ENCODE measurements around the gene HYAL2.
"Not testable (repeated sequence)": the region's sequence is repeated elsewhere in the genome, so short reads cannot be mapped to it uniquely, and the experiment has no call there.

HYAL2 gene

DNA sequence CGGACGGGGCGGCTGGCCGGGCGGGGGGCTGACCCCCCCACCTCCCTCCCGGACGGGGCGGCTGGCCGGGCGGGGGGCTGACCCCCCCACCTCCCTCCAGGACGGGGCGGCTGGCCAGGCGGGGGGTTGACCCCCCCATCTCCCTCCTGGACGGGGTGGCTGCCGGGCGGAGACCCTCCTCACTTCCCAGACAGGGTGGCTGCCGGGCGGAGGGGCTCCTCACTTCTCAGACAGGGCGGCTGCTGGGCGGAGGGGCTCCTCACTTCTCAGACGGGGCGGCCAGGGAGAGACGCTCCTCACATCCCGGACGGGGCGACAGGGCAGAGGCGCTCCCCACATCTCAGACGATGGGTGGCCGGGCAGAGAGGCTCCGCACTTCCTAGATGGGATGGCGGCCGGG is 10.5 kb downstream of the HYAL2 start:
- DNase-seq (ENCODE audit: low spot score): not testable (repeated sequence)

DNA sequence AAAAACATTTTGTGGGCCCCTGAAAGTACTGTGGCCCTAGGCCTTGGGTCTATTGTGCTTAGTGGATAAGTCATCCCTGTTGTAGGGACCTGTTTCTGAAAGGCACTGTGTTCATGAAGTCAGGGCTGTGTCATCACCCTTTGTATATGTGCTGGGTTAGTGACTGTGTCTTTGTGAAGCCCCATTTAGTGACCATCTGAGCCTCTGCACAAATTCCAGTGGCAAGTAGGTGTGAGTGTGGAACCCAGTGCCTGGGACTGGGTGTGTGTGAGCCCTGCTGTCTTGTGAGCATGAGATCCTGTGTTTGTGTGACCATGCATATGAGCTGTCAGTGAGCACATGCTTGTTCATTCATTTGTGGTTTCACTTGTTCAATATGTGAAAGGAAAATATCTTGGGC is 17.9 kb downstream of the HYAL2 start:
- no peak for DNase-seq (ENCODE audit: low spot score)

DNA sequence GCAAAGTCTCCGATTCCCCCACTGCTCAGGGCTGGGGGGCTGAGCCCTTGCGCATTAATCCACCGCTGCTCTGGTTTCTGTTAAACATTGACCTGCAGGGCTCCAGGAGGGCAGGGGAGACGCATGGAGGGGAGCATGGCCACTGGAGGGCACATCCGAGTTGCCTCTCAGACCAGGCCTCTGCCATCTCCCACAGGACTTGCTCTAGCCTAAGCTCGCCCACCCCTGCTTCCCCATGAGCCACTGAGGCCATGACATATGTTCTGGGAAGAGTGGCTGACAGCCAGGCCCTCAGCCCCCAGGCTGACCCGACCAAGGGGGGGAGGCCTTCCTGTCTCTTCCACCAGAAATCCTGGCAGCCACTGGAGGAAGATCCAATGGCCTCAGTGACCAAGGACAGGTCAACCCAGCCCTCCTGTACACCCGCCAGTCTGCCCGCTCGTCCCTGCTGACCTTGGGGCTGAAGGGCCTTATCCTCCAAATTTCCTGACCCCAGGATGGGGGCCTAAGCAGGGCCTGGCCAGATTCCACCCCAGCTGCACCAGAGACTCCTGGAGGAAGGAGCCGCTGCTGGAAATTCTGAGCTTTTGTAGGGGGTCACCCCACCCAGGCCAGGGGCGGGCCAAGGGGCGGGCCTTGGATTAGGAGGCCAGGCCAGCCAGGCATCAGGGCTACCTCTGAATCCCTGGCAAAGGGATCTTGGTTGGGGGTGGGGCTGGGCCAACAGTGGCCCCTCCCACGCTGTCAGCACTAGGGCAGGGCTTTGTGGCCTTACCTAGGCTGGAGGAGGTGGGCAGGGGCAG is 19.3 kb downstream of the HYAL2 start, which contains the start of gene HYAL1:
TSS of gene HYAL1 (minus strand) at position 562 of the 803 bp plus-strand sequence. CDS start 618 bp downstream, outside the sequence.
- DNase-seq (ENCODE audit: low spot score): no peak

DNA sequence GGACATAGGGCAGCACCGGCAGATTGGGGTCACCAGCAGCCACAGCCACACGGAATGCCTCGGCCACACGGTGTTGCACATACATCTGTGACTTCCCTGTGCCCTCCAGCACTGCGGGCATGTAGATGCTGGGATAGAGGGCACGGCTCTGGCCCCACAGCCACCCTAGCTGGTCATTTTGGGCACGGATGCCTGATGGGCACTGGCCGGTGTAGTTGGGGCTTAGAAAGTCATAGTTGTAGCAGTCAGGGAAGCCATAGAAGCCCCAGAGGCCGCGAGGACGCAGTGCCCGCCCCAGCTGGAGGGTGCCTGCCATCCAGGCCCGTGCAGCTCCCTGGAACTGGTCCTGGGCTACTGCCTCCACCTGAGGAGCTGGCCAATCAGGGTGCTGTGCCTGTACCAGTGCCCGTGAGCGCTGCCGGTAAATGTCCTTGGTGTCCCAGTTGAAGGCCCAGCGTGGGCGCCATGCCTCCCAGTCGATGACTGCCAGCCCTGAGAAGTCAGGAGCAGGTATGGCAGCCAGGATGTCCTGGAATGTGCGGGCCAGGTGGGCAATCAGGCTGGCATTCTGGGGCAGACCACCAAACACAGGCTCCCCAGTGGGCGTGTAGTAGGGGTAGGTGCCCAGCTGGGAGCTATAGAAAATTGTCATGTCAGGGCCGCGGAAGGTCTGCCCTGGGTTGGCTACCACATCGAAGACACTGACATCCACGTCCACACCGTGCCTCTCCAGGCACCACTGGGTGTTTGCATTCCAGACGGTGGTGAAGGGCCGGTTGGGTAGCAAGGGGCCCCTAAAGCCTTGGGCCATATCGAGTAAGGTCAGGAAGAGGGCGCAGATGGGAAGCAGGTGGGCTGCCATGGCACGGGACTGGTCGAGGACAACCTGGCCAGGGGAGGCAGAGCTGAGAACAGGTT is 20.2 kb downstream of the HYAL2 start:
- no peak for DNase-seq (ENCODE audit: low spot score)

DNA sequence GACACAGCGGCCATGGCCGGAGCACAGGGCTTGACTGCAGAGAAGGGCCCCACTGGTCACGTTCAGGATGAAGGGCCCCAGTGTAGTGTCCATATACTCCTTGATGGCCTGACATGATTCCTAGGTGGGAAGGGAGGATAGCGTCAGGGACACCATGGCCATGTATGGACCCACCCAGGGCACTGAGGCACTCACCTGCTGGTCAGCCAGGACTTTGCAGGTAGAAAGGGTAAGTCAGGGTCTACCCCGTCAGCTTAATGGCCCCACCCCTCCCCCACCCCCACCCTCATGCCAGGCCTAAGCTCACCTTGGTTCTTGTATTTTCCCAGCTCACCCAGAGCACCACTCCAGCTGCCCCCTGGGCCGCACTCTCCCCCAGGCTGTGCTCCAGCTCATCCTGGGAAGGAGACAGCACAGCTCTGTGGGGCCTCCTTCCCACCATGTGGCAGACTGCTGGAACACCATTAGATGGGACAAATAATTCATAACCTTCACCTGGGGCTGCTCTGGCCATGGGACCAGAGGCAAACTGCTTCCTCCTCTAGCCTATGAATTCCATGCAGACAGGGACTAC is 21.8 kb downstream of the HYAL2 start:
- DNase-seq (ENCODE audit: low spot score): no peak

DNA sequence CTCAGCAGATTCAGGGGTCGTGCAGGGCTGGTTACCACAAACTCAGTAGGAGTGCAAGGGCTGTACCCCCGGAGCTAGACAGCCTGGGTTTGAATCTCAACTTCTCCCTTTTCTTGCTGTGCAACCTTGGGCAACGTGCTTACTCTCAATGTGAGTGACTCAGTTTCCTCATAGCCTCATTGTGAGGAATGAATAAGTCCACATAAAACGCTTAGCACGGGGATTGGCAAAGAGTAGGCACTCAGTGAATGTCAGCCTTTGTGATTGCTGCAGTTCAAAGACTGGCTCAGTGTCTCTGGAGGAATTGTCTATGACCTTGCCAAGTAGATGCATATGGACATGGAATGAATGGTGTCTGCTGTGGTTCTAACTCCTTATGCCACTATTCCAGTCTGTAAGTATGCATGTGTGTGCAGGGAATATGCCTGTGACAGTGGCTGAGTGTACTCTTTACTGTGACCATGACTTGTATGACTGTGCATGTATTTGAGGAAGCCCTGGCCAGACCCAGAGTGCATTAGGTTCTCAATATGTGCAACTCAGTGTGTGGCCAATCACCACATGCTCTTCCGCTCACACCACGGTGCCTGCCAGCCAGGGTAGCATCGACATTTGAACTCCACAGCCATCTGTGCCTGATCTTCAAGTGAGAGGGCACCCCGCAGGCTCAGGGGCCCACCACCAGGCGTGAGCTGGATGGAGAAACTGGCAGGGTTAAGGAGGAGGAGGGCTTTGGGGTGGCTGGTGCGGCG is 22.4 kb downstream of the HYAL2 start:
- no peak for DNase-seq (ENCODE audit: low spot score)

DNA sequence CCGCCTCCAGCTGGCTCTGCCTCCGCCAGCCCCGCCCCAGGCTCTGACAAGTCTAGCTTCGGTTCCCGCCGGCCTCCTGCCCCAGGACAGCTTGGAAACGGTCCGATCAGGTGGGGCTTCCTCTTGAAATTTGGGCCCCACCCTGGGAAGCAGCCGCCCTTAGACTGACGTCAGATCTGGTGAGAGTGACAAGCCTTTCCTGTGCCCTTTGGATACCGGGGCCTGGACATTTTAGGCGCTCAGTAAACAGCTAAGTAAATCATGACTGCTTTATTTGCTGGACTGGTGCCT is 23.0 kb downstream of the HYAL2 start:
- DNase-seq (ENCODE audit: low spot score): no peak

DNA sequence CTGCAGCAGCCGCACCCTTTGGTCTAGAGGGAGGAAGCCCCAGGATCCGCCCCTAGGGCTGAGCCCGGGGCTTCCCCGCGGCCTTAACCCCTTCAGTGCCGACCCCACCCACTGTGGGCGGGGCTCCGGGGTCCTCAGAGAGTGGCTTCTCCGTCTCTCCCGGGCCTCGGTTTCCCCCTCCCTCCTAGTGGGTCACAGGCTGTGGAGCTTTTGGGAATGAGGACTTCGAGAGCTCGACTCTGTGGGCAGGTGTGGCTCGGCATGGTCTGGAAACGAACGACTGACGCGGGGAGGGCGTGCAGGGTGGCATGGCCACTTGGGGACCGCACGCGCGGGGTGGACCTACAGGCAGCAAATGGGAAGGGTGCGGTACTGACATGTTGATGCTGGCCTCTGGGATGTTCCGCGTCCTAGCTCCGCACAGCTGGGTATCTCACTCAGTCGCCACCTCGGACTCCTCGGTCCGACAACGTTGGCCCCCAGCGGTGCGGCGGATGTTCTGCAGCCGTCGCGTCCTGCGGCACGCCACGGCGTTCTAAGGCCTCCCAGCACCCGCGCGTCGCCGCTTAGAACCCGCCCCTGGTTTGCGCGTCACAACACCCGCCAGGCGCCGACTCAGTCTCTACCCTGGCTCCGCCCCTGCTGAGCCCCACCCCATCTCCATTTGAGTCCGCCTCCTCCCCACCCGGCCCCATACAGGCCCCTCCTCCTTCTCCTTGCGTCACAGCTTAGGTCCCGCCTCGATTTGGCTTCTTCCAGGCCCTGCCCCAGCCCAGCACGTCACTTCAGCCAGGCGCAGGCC is 23.5 kb downstream of the HYAL2 start, which contains the start of the genes HYAL3 and NAA80:
TSS of gene HYAL3 (minus strand) at position 570 of the 802 bp plus-strand sequence. CDS start 3,803 bp downstream, outside the sequence.
TSS of gene NAA80 (minus strand) at position 570 of the 802 bp plus-strand sequence. CDS start 1,942 bp downstream, outside the sequence.
- DNase-seq (ENCODE audit: low spot score): peak; percentile 100

DNA sequence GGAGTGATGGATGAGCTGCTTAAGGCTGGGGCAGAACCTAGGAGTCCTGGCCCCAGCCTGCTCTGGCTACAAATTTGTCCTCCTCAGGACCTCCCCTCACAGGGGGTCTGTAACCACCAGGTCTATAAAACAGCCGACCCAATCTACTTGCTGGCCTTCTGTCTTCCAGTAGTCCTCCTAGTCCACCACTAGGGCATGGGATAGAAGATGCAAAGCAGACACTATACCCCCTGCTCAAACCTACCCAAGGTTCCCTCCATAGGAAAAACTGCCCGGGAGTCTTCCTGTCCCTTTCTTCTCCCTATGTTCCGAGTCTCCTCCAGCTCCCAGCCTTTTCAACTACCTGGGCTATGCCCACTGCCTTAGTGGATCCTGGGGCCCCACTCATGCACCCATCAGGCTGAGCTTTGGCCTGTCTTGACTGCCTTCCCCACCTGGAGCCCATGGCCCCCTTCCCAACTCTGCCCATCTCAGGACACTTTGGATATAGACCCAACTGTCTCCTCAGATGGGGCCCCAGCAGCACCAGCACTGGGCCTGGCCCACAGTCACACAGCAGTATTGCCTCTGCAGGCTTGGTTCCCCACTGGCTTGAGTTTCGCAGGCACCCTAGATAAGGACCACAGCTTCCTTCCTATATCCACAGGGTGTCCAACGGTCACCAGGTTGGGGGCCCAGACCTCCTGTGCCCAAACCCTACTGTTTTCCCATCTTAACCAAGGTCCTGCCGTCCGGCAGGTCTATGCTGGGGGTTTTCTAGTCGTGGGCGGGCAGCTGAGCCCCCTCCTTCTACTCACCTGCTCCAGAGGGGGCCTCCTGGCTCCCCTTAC is 24.4 kb downstream of the HYAL2 start:
- DNase-seq (ENCODE audit: low spot score): no peak

DNA sequence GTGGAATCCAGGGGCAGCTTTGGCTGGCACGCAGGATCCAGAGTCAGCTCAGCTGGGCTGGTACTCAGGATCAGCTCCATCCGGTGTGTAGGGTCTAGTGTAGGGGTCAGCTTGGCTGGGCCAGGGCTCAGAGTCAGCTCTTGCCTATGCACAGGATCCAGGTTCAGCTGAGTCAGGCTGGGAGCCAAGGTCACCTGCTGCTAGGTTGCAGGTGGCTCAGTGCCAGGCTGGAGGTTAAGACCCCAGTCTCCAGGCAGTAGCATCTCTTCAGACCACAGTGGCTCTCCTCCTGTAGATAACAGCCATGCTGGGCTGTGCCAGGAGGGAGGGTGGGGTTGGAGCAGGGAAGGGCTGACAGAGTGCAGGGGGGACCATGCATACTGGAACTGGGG is 25.2 kb downstream of the HYAL2 start:
- no peak for DNase-seq (ENCODE audit: low spot score)

DNA sequence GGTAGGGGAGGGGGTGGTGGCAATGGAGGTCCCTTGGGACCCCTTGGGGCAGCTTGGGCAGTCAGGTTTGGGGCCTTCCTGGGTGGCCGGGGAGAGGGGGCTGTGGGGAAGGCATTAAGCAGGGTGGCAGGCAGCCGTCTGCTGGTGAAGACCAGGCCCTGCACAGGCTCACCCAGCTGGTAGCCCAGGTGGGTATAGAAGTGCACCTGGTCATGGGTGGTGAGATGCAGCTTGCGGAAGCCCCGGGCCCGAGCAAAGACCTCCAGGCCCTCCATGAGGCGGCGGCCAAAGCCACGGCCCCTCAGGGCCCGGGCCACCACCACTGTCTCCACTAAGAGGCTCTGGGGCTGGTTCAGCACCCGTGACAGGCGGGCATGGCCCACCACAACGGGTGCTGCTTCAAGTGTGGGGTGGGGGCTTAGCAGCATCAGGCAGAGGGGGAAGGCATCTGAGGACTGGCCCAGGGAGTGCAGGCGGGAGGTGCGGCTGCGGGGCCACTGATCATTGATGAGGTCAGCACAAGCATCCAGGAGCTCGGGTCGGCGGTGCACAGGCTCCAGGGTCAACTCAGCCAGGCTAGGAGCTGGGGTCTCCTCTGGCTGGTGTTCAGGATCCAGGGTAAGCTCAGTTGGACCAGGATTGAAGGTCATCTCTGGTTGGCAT is 25.7 kb downstream of the HYAL2 start:
- no peak for DNase-seq (ENCODE audit: low spot score)

DNA sequence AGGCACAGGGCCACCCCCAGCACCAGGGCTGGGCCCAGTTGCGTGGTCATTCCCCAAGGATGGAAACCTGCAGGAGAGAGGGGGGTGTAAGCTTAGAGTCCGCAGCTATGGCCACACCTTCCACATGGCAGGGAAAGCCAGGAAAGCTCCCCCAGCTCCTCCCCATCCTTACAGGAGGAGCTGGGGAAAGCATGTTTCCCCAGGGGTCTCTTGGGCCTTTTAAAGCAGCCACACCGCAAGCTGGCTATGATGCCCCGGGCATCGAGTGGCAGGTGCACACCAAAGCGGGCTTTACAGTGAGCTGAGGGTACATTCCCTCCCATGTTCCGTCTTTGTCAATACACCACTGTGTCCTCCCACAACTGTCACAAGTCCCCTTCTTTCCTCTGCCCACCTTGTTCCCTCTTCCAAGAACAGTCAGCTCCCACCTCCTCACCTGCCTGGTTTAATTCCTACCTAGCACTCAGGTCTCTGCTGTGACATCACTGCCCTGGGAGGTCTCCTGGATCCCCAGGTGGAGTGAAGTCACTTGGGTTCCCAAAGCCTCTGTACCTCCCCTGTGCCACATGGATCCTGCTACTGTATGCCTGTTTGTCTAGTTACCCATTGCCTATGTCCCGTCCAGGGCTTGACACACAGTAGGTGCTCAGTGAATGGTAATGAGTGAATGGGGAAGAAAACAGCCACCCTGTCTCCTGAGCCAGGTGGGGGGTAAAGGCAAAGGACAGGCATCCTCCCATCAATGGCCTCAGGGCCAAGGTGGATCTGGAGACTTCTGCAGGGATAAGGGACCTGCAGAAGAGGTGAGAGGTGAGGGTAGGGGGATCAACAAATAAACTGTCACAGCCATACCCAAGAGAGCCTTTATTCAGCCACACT is 26.8 kb downstream of the HYAL2 start:
- DNase-seq (ENCODE audit: low spot score): no peak

DNA sequence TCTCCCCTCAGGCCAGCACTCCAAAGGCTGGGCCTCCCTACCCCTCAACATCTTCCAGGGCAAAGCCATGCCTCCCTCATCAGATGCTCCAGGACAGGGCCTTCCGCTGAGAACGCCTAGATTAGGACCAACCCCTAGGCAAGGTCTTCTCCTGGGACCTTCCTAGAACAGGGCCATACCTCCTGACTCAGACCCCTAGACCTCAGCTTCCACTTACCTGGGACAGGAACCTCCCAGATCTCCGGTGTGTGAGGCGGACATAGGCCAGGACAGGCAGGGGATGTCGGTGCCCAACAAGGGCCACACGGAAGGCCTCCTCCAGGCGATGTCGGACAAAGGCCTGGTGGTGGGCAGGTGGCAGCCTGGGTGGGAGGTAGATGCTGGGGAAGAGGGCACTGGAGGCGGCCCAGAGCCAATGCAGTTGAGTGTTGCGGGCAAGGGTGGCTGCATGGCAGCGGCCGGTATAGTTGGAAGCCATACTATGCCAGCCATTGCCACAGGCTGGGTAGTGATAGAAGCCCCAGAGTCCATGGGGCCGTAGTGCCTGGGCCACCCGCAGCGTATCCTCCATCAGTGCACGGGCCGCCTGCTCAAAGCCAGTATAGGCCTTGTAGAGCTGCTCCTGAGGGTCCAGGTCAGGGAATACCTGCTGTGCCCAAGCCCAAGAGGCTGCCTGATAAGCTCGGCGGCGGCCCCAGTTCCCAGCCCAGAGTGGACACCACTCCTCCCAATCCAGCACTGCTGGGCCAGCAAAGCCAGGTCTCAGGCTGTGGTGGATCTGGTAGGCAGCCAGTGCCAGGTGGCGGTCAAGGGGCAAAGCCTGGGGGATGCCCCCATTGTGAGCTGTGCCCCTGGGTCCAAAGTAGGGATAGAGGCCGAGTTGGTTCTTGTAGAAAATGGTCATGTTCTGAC is 27.8 kb downstream of the HYAL2 start:
- no peak for DNase-seq (ENCODE audit: low spot score)

DNA sequence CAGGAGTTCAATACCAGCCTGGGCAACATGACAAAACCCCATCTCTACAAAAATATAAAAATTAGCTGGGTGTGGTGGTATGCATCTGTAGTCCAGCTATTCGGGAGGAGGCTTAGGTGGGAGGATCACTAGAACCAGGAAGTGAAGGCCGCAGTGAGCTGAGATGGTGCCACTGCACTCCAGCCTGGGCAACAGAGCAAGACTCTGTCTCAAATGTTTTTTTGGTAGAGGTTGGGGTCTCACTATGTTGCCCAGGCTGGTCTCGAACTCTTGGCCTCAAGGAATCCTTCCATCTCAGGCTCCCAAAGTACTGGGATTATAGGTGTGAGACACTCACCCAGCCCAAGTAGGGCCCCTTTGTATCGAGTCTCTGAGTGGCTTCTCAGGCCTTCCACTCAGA is 28.5 kb downstream of the HYAL2 start:
- DNase-seq (ENCODE audit: low spot score): no peak

DNA sequence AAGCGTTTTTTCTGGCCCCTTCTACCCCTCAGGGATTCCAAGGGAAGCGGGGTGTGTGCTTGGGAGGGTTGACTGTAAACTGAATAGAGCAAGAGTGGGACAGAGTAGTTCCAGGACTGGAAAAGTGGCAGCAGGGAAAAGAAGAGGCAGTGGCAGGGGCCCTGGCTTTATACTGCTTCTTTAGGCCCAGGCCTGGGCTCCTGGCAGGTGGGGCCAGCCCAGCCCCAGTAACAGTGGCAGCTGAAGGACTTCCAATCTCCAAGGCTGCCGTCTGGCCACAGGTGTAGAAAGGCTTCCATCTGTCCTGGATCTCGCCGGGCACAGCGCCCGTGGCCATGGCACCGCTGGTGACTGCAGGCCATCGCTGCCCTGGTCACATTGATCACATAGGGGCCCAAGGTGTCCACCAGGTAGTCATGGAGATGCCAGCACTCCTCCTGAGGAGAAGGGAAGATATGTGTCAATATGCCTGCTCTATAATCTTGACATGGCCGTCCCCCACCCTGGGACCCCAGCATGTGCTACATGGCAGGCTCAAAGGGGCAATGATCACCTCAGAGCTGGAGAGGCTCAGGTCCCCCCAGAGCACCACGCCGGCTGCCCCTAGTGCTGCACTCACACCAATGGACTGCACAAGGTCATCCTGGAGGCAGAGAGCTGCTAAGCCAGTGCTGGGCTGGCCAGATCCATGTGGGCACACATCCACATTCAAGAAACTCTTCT is 29.3 kb downstream of the HYAL2 start:
- DNase-seq (ENCODE audit: low spot score): no peak

DNA sequence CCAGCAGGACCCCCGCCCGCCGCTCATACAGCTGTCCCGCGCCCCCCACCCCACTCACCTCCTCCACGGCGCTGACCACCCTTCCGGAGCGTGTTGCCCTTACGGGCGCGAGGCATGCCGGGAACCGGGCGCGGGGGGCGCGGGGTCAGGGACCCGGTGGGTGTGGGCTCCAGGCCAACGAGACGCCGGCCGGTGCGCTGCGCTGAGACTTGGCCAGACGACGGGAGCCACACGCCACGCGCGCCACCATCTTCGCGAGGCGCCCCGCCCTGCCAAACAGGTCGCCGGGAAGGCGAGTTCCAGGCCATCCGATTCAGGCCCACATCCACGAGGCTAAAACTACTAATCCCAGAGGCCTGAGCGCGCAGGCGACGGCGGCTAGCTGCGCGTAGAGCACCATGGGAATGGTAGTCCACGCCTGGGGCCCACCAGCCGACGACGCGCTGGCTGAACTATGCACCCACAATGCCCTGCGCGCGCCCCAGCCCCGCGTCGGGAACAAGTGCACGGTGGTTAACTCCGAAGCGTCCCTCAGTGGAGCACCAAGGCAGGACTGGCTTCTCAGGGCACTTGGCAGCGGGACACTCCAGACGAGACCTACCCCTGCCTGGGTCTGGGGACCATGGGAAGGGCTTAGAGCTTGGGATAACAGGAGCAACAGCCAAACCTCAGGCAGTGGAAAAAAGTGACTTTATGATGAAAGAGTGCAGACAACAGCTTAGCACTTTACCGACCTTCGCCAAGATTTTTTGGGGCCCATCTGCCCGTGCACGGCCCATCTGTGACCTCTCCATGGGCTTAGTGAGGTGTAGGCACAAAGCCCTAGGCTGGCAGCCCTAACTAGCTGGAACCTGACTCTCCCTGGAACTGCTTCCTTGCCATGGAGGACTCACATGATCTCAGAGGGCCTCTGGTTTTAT is 30.1 kb downstream of the HYAL2 start, which contains the start of gene IFRD2:
TSS of gene IFRD2 (minus strand) at position 271 of the 920 bp plus-strand sequence. CDS start at position 116, 155 bp downstream.
- DNase-seq (ENCODE audit: low spot score): peak; percentile 97

Data from hepatic stellate cell (primary cell).